ENCODE measurements around the gene RIPOR3.
"Not testable (repeated sequence)": the region's sequence is repeated elsewhere in the genome, so short reads cannot be mapped to it uniquely, and the experiment has no call there.

RIPOR3 gene

DNA sequence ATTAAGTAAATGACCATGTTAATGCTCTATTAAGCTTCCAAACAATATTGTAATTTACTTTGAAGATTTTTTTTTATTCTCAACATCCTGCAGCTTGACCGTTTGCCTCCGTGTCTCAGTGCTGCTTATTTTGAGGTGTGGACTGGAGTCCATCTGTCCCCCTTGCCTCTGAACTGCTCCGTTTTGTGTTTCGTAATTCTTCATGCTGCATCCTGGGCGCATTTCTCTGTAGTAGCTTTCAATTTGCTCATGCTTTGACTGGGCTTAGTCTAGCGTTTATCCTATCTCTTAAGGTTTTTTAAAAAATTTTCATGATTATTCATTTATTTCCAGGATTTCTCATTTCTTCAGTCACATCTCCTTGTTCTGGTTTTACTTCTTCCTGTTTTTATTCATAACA is 143.4 kb downstream of the RIPOR3 start:
- no peak for DNase-seq

DNA sequence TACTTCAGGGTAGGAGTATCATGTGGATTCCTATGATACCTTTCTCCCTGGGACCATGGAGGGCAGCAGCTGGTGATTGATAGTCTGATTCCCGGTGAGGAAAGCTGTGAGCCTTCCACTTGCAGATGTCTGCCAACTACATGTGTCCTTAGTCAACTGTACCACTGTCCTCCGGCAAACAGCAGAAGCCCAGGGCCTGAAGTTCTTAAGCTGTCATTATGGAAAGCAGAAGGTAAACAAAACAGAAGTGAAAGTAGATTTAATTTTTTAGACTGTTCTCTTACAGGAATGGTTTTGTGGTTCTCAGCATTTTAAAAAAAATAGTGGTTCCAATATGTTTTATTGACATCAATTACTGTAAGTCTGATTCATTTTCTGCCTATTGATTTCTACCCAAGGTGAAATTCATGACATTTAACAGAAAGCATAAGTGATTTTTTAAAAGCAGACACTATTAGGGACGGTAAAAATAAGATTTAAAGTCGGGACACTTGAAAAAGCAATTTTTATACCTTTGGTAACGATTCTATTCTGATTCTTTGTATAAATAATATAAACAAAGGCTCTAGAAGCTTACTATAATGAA is 144.5 kb downstream of the RIPOR3 start:
- DNase-seq = no peak

DNA sequence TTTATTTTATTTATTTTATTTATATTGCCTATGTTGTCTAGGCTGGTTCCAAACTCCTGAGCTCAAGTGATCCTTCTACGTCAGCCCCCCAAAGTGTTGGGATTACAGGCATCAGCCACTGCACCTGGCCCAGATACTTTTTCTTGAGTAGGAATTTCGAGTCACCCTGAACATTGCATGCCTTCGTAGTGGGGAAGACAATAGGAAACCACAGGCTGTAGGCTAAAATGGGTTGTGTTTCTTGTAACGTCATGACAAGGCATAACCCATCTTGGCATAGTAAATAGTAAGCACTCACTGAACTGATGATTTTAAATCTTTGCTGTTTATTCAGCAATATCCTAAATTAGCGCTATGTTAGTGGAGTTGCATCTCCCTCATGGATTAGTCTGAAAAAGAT is 146.2 kb downstream of the RIPOR3 start:
- DNase-seq = no peak

DNA sequence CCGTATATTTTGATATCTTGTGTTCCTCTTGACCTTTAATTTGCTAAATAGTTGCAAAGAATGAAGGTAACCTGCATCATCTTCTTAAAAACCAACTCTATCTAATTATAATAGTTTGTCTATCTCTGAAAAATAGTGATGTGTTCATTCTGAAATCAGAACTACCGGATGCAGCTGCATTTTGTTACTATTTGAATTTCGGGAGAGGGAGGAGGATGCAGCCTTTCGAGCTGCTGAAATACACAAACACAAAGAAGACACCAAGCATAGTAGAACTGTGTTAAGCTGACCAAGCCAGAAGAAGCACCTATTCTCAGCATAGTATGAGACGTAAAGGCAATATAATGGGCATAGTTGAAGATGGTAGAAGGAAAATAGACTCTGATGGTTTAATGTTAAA is 148.0 kb downstream of the RIPOR3 start:
- DNase-seq = no peak

DNA sequence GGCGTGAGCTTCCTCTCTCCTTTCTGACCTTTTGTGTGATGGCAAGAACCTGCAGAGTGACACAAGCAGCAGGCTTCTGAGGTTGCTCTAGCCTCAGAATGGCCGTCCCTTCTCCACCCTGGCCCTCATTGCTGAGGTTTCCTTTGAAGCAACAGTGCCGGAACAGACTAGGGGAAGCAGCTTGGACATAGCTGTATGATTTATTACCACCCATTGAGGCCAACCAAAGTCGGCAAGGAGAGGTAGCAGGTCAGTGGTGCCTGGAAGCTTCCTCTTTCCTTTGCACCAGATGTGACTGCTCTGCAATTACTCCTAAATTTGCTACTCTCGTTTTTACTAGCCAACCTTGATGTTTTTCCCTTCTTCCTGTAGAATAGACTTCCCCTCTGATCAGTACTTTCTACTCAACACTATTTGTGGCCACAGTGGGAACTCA is 149.7 kb downstream of the RIPOR3 start:
- no peak for DNase-seq

DNA sequence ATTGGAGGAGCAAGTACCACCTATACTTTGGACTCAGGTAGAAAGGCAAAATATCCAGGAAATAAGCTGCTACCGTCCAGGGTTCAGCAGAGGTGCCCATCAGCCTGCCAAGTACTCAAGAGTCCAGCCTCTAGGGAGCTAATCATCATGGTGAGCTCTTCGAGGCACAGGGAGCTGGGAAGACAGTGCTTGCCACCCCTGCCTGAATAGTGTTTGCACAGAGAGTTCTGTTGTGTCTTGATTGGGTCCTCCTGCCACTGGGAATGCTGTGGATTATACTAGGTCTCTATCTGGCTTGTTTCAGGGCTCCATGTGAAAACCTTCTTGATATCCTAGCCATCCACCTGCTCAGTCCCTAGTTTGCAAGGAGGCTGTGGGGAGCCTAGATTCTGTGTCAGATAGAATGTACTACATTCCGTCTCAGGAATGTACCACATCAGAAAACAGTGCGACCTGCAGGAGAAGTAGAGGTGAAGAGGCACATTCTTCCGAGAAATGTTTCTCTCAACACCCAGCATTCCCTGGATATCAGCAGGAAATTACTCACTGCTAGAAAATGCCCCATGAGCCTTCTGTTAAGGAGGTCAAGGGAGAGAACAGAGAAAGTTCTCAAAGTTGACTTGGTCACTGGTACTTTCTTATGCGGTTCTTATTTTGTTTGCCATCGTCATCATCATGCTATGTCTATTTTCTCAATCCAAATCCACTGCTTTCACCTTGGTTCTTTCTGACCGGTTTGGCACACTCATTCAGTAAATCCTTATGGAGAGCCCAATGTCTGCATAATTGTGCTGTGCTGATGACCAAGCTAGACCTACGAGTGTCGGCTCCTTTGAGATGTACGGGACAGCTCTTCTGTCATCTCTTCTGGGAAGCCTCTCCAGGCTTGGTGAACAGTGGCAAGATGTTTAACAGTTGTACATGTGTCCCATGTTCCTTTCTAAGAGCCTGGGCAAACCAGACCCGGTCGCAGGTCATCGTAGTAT is 150.4 kb downstream of the RIPOR3 start:
- peak; percentile 81 for DNase-seq

DNA sequence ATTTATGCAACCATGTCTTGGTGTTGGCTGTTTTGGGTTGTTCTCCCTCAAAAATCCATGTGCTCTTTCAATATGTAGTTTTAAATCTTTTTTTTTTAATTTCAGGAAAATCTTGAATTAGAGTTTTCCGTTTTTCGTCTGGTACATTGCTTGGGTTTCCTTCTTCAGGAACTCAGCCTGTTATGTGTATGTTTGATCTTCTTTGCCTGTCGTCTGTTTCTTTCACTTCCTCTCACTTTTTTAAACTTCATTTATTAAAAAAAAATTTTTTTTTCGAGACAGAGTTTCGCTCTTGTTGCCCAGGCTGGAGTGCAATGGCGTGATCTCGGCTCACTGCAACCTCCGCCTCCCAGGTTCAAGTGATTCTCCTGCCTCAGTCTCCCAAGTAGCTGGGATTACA is 151.5 kb downstream of the RIPOR3 start:
- not testable (repeated sequence) for DNase-seq

DNA sequence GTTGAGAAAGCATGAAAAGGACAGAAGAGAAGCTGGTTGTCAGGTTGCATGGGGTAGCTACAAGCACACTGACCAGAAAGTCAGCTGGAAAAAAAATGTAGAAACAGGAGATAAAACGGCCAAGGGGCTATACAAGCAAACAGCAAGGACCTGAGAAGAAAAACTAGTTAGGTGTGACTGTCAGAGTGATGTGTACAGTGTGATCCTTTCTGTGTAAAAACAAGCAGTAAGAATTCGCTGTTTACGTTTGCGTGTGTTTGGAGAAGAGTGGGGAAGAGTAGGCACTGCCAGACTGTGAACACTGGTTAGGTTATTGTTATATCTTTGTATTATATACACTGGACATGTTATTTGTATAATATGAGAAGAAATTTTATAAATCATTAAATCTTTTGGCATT is 153.1 kb downstream of the RIPOR3 start:
- no peak for DNase-seq

DNA sequence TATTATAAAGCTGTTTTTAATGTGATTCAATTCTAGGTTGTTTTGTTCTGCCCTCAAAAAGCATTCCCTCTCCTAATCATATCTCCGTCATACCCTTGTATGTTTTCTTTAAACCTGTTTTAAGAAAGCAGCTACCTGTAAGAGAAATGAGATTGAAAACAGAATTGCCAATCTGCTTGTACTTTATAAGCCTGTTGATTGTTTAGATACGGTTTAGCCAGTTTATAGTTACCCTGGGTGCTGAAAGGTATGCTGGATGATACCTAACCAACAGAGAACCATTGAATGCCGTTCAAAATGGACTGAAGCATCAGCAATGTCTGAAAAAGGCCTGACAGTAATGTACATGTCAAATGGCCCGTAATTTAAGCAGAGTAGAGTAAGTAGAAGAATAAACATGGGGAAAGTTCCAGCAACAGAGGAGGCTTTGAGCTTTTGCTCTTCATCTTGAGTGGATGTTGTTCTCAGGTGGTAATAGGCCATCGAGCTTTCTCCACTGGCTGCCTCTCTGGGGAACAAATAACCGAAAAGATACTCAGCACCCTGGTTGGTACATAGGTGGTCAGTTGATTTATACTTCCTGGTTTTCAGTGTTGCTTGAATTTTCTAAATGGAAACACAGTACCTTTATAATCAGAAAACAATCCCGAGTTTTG is 153.7 kb downstream of the RIPOR3 start:
- DNase-seq = no peak

DNA sequence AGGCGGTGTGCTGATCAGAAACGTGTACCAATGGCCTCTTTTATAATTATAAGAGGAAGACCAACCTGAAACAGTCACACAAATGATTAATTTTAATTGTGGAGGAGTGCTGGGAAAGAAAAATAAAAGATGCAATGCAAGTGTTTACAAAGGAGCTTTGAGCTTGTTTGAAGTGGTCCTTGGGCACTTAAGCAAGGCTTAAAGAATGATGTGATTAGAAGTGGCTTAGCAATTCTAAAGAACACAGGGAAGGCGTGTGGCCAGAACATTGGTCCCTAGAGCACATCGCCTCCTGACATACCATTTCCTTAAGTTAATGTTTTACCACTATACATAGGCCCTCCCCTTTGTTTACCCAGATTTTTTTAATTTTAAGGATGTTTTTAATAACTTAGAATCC is 155.0 kb downstream of the RIPOR3 start:
- no peak for DNase-seq
